HepG2 (cell line): ENCODE results near the gene TBX5. TPM values are rescaled to one million over a fixed set of nuclear protein-coding genes. Genes with fewer than 3 reads are reported as not detected.

ENCODE experiments used
- ATAC-seq: fragments of 200-7000 bp; cut with Tn5 transposase; 3 replicates; pipeline ENCODE4 v1.9.1; 2020; ENCODE audit warnings: mild to moderate bottlenecking, moderate library complexity
- BruUV-seq: library from RNA; stranded (reverse); fragments of 400-500 nt; replicated peaks from 2 replicates; lab custom pipeline; 2021; lab: Mats Ljungman, UMichigan
- CTCF ChIA-PET: fragments of 300-600 bp; formaldehyde crosslinking; extraction: SDS; loops from one replicate; lab custom pipeline; 2021; ENCODE audit warnings: low total read pairs, inconsistent platforms, low intra/inter-chr PET ratio; lab: Yijun Ruan, JAX
- POLR2A ChIA-PET: fragments of 350-600 bp; sonication (Branson Sonifier 250); formaldehyde crosslinking; loops from one replicate; lab custom pipeline; 2020; ENCODE audit warnings: antibody characterized with exemption, inconsistent platforms; lab: Yijun Ruan, JAX
- DNase-seq: peaks from one replicate; pipeline ENCODE4 v3.0.0-alpha.2; 2015; ENCODE audit warnings: low spot score
- FAIRE-seq: peaks from 3 replicates; lab custom pipeline; 2011; peaks lifted over from hg19 to GRCh38; lab: Jason Lieb, UNC
- H2AFZ ChIP-seq: one replicate; pipeline ENCODE4 v1.6.1; 2011; ENCODE audit warnings: low read length, inconsistent platforms
- H3K27ac ChIP-seq: fragments of 300-600 bp; 3 replicates; pipeline ENCODE4 v1.8.0; 2011; ENCODE audit warnings: mixed run types, mild to moderate bottlenecking, mixed read lengths, low read length, inconsistent platforms; ENCODE audit not compliant: insufficient read depth; ENCODE audit errors: extremely low read length
- H3K27me3 ChIP-seq, 2 experiments: fragments of 200-600 bp in 1 of 2; 2 replicates in 1 of 2; 3 replicates in 1 of 2; pipeline versions ENCODE4 v1.6.0 to v1.8.0; 2011; ENCODE audit warnings: low read length in 2 of 2, mild to moderate bottlenecking in 2 of 2, moderate library complexity in 2 of 2, inconsistent platforms in 1 of 2; ENCODE audit not compliant: insufficient read depth in 2 of 2, control insufficient read depth in 1 of 2
- H3K36me3 ChIP-seq, 2 experiments: fragments of 200-600 bp in 1 of 2; replicated peaks in 1 of 2; 2 replicates in 1 of 2; 3 replicates in 1 of 2; pipeline versions ENCODE4 v1.5.1 to v1.8.0; 2011; ENCODE audit warnings: low read length in 2 of 2, inconsistent platforms in 1 of 2; ENCODE audit not compliant: insufficient read depth in 2 of 2, control insufficient read depth in 1 of 2
- H3K4me1 ChIP-seq: 2 replicates; pipeline ENCODE4 v1.5.1; 2012; ENCODE audit warnings: low read length, inconsistent platforms; ENCODE audit not compliant: insufficient read depth
- H3K4me2 ChIP-seq: 2 replicates; pipeline ENCODE4 v1.6.0; 2011; ENCODE audit warnings: low read depth, low read length, inconsistent platforms
- H3K4me3 ChIP-seq, 3 experiments: fragments of 200-600 bp in 1 of 3; sonication (generic), shearing (Covaris generic) in 1 of 3; replicated peaks in 1 of 3; 2 replicates each; pipeline ENCODE4 v1.5.1; 2011 to 2016; ENCODE audit warnings: low read length in 3 of 3, inconsistent platforms in 2 of 3, low read depth in 2 of 3, mild to moderate bottlenecking in 2 of 3, control low read depth in 1 of 3, mixed read lengths in 1 of 3; ENCODE audit not compliant: insufficient read depth in 1 of 3
- H3K79me2 ChIP-seq: one replicate; pipeline ENCODE4 v1.6.1; 2011; ENCODE audit warnings: low read length, inconsistent platforms; ENCODE audit not compliant: insufficient read depth
- H3K9ac ChIP-seq: 2 replicates; pipeline ENCODE4 v1.6.0; 2011; ENCODE audit warnings: mild to moderate bottlenecking, low read depth, low read length, inconsistent platforms; ENCODE audit not compliant: insufficient read depth
- H3K9me3 ChIP-seq: 2 replicates; pipeline ENCODE4 v1.5.1; 2012; ENCODE audit warnings: mild to moderate bottlenecking, low read length
- H4K20me1 ChIP-seq: 2 replicates; pipeline ENCODE4 v1.6.0; 2011; ENCODE audit warnings: inconsistent platforms, mild to moderate bottlenecking, low read length, moderate library complexity; ENCODE audit not compliant: insufficient read depth
- CSRNP1 ChIP-seq: sonication (generic); formaldehyde crosslinking; IDR thresholded peaks from 2 replicates; pipeline ENCODE4 v1.8.1; 2023; ENCODE audit warnings: mild to moderate bottlenecking, missing genetic modification reagents
- ELF4 ChIP-seq: sonication (generic); formaldehyde crosslinking; IDR thresholded peaks from 2 replicates; pipeline ENCODE4 v1.5.0; 2020; ENCODE audit warnings: missing genetic modification reagents, mild to moderate bottlenecking, moderate library complexity, borderline replicate concordance
- HNF4A ChIP-seq: sonication (generic); formaldehyde crosslinking; IDR thresholded peaks from 2 replicates; pipeline ENCODE4 v1.4.0; 2020; ENCODE audit warnings: missing genetic modification reagents
- MATR3 ChIP-seq: sonication (generic); formaldehyde crosslinking; IDR thresholded peaks from 2 replicates; pipeline ENCODE4 v1.4.0; 2020; ENCODE audit warnings: missing genetic modification reagents
- RBFOX2 ChIP-seq: fragments of 200-400 bp; formaldehyde crosslinking; IDR thresholded peaks from 2 replicates; pipeline ENCODE4 v1.6.1; 2017; ENCODE audit warnings: low read depth, mild to moderate bottlenecking, low read length
- SALL2 ChIP-seq: sonication (generic); formaldehyde crosslinking; IDR thresholded peaks from 2 replicates; pipeline ENCODE4 v1.8.1; 2023; ENCODE audit warnings: mild to moderate bottlenecking, missing genetic modification reagents, inconsistent platforms
- STAG1 ChIP-seq: sonication (generic); formaldehyde crosslinking; IDR thresholded peaks from 2 replicates; pipeline ENCODE4 v1.4.0; 2020; ENCODE audit warnings: missing genetic modification reagents
- TEAD2 ChIP-seq: sonication (generic); formaldehyde crosslinking; IDR thresholded peaks from 2 replicates; pipeline ENCODE4 v1.9.0; 2021; ENCODE audit warnings: missing genetic modification reagents
- TFE3 ChIP-seq: IDR thresholded peaks from 2 replicates; pipeline ENCODE4 v1.6.1; 2016
- ZFP90 ChIP-seq: sonication (generic); formaldehyde crosslinking; IDR thresholded peaks from 2 replicates; pipeline ENCODE4 v1.8.0; 2022; ENCODE audit warnings: missing genetic modification reagents, mild to moderate bottlenecking, inconsistent platforms, borderline replicate concordance
- ZMYM2 ChIP-seq: sonication (generic); formaldehyde crosslinking; IDR thresholded peaks from 2 replicates; pipeline ENCODE4 v1.8.0; 2022; ENCODE audit warnings: mild to moderate bottlenecking, missing genetic modification reagents
- ZNF292 ChIP-seq: sonication (generic); formaldehyde crosslinking; IDR thresholded peaks from 2 replicates; pipeline ENCODE4 v1.8.1; 2022; ENCODE audit warnings: mild to moderate bottlenecking, low read depth, missing genetic modification reagents, borderline replicate concordance
- ZNF513 ChIP-seq: sonication (generic); formaldehyde crosslinking; conservative IDR thresholded peaks from 2 replicates; pipeline ENCODE4 v1.5.0; 2020; ENCODE audit warnings: missing genetic modification reagents
- ZNF605 ChIP-seq: sonication (generic); formaldehyde crosslinking; IDR thresholded peaks from 2 replicates; pipeline ENCODE4 v1.8.0; 2022; ENCODE audit warnings: mild to moderate bottlenecking, missing genetic modification reagents
- ZNF614 ChIP-seq: IDR thresholded peaks from 2 replicates; pipeline ENCODE4 v1.6.1; 2018; ENCODE audit warnings: missing biosample characterization, missing genetic modification reagents, inconsistent platforms, borderline replicate concordance
- WGBS: methylation state at CpG from one replicate; pipeline ENCODE4 v1.1.6; 2017; ENCODE audit warnings: low lambda C conversion rate; 5-methylcytosine and 5-hydroxymethylcytosine counted together
- in situ Hi-C: cut with HindIII; loops from 2 replicates; pipeline ENCODE4 v1.10.0; 2017; ENCODE audit warnings: low pct_unique_long_range_greater_than_20kb; ENCODE audit not compliant: extremely low pct_ligation_motif_present
- intact Hi-C: fragments of 100-400 bp; cut with micrococcal nuclease; formaldehyde crosslinking; loops from one replicate; pipeline ENCODE4 v1.10.0; 2022; ENCODE audit not compliant: unreplicated experiment
- polyA plus RNA-seq, 8 experiments: library from polyadenylated mRNA; depleted of rRNA in 3 of 8; stranded (reverse) in 7 of 8; unstranded in 1 of 8; fragments of >200 nt; fragmentation: Illumina TruSeq in 4 of 8; extraction: Trizol in 4 of 8; gene quantifications; 2 replicates each; pipeline versions ENCODE4 v1.2.1 to v1.2.3, GENCODE V29; 2011 to 2016; ENCODE audit warnings: low read depth in 4 of 8, missing spikeins in 1 of 8, mixed read lengths in 1 of 8; ENCODE audit not compliant: insufficient read depth in 1 of 8
- total RNA-seq, 5 experiments: library from RNA; depleted of rRNA; stranded (reverse); fragments of >200 nt; fragmentation: Illumina TruSeq; extraction: Trizol; gene quantifications; 2 replicates each; pipeline ENCODE4 v1.2.3, GENCODE V29; 2016; ENCODE audit warnings: low read depth in 1 of 5

TBX5 gene
- total and polyA plus RNA-seq, 2 of the 13 experiments (the other 11 are each of a cell fraction or from before 2014, with no cell fraction given): not detected

GRCh38 chr12:114412307-114412706 lies 6.4 kb upstream of the TBX5 start (continued):
- no peak for TF ChIP-seq CSRNP1 (CRISPR knock-in tag)
- TF ChIP-seq ZMYM2 (CRISPR knock-in tag): no peak

- in situ Hi-C loops: no loop called here
- no peak overlapping the region for H3K27ac ChIP-seq
- no peaks in the 10 kb centered on the region for H3K36me3 ChIP-seq
- DNase-seq (no peak), ATAC-seq (no peak), FAIRE-seq (no peak)
- H3K9me3 ChIP-seq: no peaks in the 10 kb centered on the region
- no TSS peak for BruUV-seq
- intact Hi-C loops: no loop called here
- no peak overlapping the region for H3K9ac ChIP-seq
- H2AFZ ChIP-seq: no peak overlapping the region
- no peak overlapping the region for H3K4me2 ChIP-seq
- TF ChIP-seq SALL2 (no peak), TFE3 (CRISPR knock-in tag) (no peak), STAG1 (CRISPR knock-in tag) (no peak), RBFOX2 (no peak), ZNF614 (CRISPR knock-in tag) (no peak), ZNF292 (CRISPR knock-in tag) (no peak), MATR3 (no peak), ZNF513 (CRISPR knock-in tag) (no peak), ZNF605 (CRISPR knock-in tag) (no peak), TEAD2 (CRISPR knock-in tag) (no peak), ELF4 (CRISPR knock-in tag) (no peak), HNF4A (no peak), ZFP90 (CRISPR knock-in tag) (no peak)
- H3K79me2 ChIP-seq: no peaks in the 10 kb centered on the region
- CTCF ChIA-PET: no interaction called here
- H3K27me3 ChIP-seq: peaks cover 2 to 87% of the 10 kb centered on the region in 2 experiments; a peak in 4 of 5 replicates
- H3K4me1 ChIP-seq: no peaks in the 10 kb centered on the region
- no peak overlapping the region for H3K4me3 ChIP-seq
- no peaks in the 10 kb centered on the region for H4K20me1 ChIP-seq
- POLR2A ChIA-PET: no interaction called here
- 32% methylated on average over 14 of the region's 14 CpGs for WGBS
These were observed 5.3 kb upstream of the TBX5 start for GRCh38 chr12:114411071-114411837.
